Brain microvascular endothelial cell (primary cell): ENCODE results near the gene PLS1.

Experiments
- DNase-seq: peaks from one replicate; pipeline ENCODE4 v3.0.0-alpha.2; 2020
- H3K27ac ChIP-seq: fragments of 250-450 bp; sonication (Bioruptor Pico); 2 replicates; pipeline ENCODE4 v1.5.1; 2020; ENCODE audit warnings: mild to moderate bottlenecking, moderate library complexity
- H3K27me3 ChIP-seq: fragments of 250-450 bp; sonication (Bioruptor Pico); replicated peaks from 2 replicates; pipeline ENCODE4 v1.5.1; 2020; ENCODE audit warnings: mild to moderate bottlenecking
- H3K36me3 ChIP-seq: fragments of 250-450 bp; sonication (Bioruptor Pico); replicated peaks from 2 replicates; pipeline ENCODE4 v1.5.1; 2020; ENCODE audit warnings: mild to moderate bottlenecking
- H3K4me3 ChIP-seq: 2 replicates; pipeline ENCODE4 v1.5.1; 2011; ENCODE audit warnings: low read depth, mild to moderate bottlenecking, control low read depth, low read length, moderate library complexity
- CTCF ChIP-seq: IDR thresholded peaks from 2 replicates; pipeline ENCODE4 v1.5.1; 2011; ENCODE audit warnings: low read depth, mild to moderate bottlenecking, moderate library complexity, low read length, control low read depth, inconsistent platforms; ENCODE audit errors: missing control alignments
- in situ Hi-C: cut with HindIII; loops from 2 replicates; pipeline ENCODE4 v1.10.0; 2017; ENCODE audit warnings: low sequenced_read_pairs, low pct_ligation_motif_present

Gene PLS1

GRCh38 chr3:142725357-142725739, 129.2 kb downstream of the PLS1 start:
- Histone ChIP-seq H3K4me3 (peak overlapping the region; percentile 83), H3K27ac (no peak overlapping the region), H3K27me3 (no peaks in the 10 kb centered on the region), H3K36me3 (no peaks in the 10 kb centered on the region)
- no peak for DNase-seq
- no peak for TF ChIP-seq CTCF
- in situ Hi-C loops: no loop called here

- Histone ChIP-seq H3K4me3 (no peak overlapping the region), H3K27me3 (no peaks in the 10 kb centered on the region), H3K36me3 (no peaks in the 10 kb centered on the region), H3K27ac (no peak overlapping the region)
- no peak for TF ChIP-seq CTCF
- no peak for DNase-seq
- in situ Hi-C loops: no loop called here
Measured at GRCh38 chr3:142726017-142726416, 129.8 kb downstream of the PLS1 start.

GRCh38 chr3:142732066-142732465, 135.9 kb downstream of the PLS1 start:
- DNase-seq: no peak
- Histone ChIP-seq H3K27me3 (no peaks in the 10 kb centered on the region), H3K27ac (no peak overlapping the region), H3K4me3 (no peak overlapping the region), H3K36me3 (no peaks in the 10 kb centered on the region)
- in situ Hi-C loops: no loop called here
- no peak for TF ChIP-seq CTCF

- no peak for DNase-seq
- Histone ChIP-seq H3K27me3 (no peaks in the 10 kb centered on the region), H3K4me3 (no peak overlapping the region), H3K27ac (no peak overlapping the region), H3K36me3 (no peaks in the 10 kb centered on the region)
- in situ Hi-C loops: no loop called here
- TF ChIP-seq CTCF: no peak
Measured at GRCh38 chr3:142734834-142735233, 138.6 kb downstream of the PLS1 start.

- DNase-seq: no peak
- Histone ChIP-seq H3K27ac (no peak overlapping the region), H3K4me3 (no peak overlapping the region), H3K36me3 (no peaks in the 10 kb centered on the region), H3K27me3 (no peaks in the 10 kb centered on the region)
- no peak for TF ChIP-seq CTCF
- in situ Hi-C loops: no loop called here
Measured at GRCh38 chr3:142735462-142735861, 139.3 kb downstream of the PLS1 start.

GRCh38 chr3:142738396-142738795, 142.2 kb downstream of the PLS1 start:
- no peak overlapping the region for H3K27ac ChIP-seq
- DNase-seq: no peak
- H3K27me3 ChIP-seq: no peaks in the 10 kb centered on the region
- no peaks in the 10 kb centered on the region for H3K36me3 ChIP-seq
- in situ Hi-C loops: no loop called here
- TF ChIP-seq CTCF: no peak
- H3K4me3 ChIP-seq: no peak overlapping the region
